H1 (cell line): ENCODE measurements around the gene PCTP. TPM values are rescaled to one million over a fixed set of nuclear protein-coding genes. Genes with fewer than 3 reads are reported as not detected.

ENCODE experiments used
- BRCA1 ChIP-seq: IDR thresholded peaks from 2 replicates; pipeline ENCODE4 v1.6.1; 2012; ENCODE audit warnings: low read depth, low read length, improper control_type of control experiment
- HDAC6 ChIP-seq: IDR thresholded peaks from one replicate; pipeline ENCODE4 v1.7.1; 2012; ENCODE audit warnings: low read depth, mild to moderate bottlenecking, inconsistent platforms, low read length, moderate library complexity
- TAF1 ChIP-seq: IDR thresholded peaks from 2 replicates; pipeline ENCODE4 v1.6.1; 2011; ENCODE audit warnings: mild to moderate bottlenecking, low read depth, low read length
- TAF7 ChIP-seq: optimal IDR thresholded peaks from 2 replicates; pipeline ENCODE3; 2011; ENCODE audit warnings: low read depth, mild to moderate bottlenecking, inconsistent platforms, low read length, moderate library complexity, borderline replicate concordance
- ZNF274 ChIP-seq: IDR thresholded peaks from 2 replicates; pipeline ENCODE4 v1.7.0; 2012; ENCODE audit warnings: low read length, borderline replicate concordance; ENCODE audit errors: extremely low read depth
- polyA plus RNA-seq, 7 experiments: library from polyadenylated mRNA; depleted of rRNA in 3 of 7; stranded (reverse) in 5 of 7; unstranded in 2 of 7; fragments of >200 nt in 5 of 7; fragments of 200-250 nt in 2 of 7; gene quantifications; 1 replicate in 5 of 7; 2 replicates in 1 of 7; 4 replicates in 1 of 7; pipeline versions ENCODE4 v1.2.1 to v1.2.3, GENCODE V29; 2011 to 2013; ENCODE audit warnings: missing spikeins in 2 of 7, mixed read lengths in 2 of 7
- total RNA-seq: library from RNA; stranded (reverse); fragmentation: NEBNext Ultra II Directional; extraction: Animal tissue kit (Norgen Biotek cat#: 25700); gene quantifications from 2 replicates; pipeline ENCODE4 v1.2.1, GENCODE V29; 2021

Gene PCTP
- total and polyA plus RNA-seq, 2 of the 8 experiments (the other 6 are each of a cell fraction or from before 2014, with no cell fraction given): 14.1 to 14.6 TPM

DNA sequence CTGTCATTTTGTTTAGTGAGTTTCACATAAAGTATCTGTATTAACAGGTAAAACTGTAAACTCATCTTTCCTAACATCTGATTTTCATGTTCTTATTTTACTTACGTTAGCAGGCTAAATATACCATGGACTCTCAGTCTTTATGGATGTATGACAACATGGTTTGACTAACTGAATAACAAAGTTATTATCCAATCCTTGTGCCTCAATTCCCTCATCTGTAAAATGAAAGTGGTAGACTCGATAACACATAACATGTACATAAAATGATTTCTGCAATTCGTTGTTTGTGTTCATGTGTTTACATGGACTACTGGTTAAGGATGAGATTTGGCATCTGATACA lies 9.5 kb upstream of the PCTP start (continued):
- TF ChIP-seq HDAC6 (no peak), TAF1 (no peak), TAF7 (no peak), ZNF274 (no peak), BRCA1 (no peak)
